ENCODE results near the gene VWA1.
"Not testable (repeated sequence)": the region's sequence is repeated elsewhere in the genome, so short reads cannot be mapped to it uniquely, and the experiment has no call there.

Gene VWA1

DNA sequence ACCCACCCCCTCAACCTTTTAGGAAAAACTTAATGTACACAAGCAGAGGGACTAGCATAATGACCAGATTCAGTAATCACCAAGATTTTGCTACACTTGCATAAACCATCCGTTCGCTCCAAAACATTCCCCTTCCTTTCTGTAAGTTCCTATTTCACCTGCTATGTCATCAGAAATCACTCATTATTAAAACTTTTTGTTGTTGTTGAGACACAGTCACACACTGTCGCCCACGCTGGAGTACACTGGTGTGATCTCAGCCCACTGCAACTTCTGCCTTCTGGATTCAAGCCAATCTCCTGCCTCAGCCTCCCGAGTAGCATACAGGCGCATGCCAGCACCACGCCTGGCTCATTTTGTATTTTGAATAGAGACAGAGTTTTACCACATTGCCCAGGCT, 31.8 kb upstream of the VWA1 start:
- no peak for DNase-seq

DNA sequence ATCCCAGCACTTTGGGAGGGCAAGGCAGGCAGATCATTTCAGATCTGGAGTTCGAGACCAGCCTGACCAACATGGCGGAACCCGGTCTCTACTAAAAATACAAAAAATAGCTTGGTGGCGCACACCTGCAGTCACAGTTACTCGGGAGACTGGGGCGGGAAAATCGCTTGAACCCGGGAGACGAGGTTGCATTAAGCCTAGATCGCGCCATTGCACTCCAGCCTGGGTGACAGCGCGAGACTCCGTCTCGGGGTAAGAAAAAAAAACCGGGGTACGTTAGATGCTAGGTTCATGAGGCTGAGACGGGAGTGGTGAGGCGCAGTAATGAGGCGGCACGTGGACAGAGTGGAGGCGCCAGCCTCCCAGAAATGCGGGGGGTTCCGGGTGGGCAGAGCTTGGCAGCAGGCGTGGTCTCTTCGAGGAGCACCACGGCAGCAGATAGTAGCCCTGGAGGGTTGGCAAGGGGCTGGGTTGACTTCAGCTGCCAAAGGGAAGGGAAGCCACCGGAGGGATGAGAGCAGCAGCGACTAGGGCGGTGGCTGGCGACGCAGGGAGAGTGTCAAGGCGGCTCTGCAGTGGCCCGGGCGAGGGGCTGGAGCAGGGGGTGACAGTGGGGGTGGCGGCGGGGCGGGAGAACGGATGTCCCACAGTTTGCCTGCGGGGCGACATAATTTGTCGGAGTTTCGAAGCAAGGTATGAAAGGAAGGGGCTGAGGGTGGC, 29.2 kb upstream of the VWA1 start:
- DNase-seq = no peak

DNA sequence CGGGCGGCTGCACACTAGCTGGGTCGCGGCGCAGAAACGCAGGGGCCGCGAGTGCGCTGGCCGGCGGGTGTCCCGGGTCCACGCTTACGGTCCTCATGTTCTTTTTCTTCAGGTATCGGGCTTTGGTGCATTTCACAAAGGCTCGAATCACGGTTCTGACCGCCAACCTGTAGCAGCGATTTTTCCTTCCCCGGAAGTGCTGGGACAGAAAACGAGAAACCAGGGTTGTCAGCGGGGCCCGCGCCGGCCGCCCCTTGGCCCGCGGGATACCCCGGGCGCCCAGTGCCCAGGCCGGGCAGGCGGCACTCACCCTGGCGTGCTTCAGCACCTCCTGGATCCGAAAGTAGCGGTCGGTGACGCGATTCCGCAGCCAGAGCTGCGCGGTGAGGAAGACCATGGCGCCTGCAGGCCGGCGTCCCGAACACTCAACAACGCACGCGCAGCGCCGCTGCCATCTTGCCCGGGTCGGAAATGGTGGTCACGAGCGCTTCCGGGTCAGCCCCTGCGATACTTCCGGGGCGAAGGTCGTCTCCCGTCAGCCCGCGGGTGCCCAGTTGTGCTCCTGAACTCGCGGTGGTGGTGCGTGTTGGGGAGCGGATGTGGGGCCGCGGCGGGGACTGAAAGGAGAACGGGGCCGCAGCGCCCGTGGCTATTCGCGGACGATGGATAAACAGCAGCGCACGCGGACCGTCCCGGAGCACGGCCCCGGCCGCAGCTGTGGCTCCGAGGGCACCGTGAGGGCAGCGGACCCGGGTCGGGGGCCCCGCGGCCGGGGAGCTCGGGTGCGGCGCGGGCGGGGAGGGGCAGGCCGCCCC, 28.5 kb upstream of the VWA1 start, which contains the start of gene MRPL20:
MRPL20 (minus strand) TSS at position 473 of the 815 bp plus-strand sequence; CDS start at position 397, 76 bp downstream.
- peak; percentile 94 for DNase-seq

DNA sequence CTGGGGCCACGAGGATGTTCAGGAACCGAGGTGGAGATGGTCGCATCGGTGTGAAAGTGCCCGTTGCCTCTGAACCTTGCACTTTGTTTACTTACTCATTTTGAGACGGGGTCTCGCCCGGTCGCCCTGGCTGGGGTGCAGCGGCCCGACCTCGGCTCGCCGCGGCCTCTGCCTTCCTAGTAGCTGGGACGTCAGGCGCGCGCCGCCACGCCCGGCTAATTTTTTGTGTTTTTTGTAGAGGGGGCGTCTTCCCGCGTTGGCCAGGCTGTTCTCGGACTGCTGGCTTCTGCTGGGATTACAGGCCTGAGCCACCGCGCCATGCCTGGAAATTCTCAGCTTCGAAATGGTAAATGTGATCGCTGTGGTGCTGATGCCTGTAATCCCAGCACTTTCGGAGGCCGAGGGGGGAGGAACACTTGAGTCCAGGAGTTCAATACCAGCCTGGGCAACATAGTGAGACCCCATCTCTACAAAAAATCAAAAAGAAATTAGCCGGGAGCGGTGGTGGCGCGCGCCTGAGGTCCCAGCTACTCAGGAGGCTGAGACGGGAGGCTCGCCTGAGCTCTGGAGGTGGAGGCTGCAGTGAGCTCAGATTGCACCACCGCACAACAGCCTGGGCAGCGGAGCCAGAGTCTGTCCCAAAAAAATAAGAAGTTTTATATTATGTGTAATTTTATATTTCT, 27.7 kb upstream of the VWA1 start:
- DNase-seq = no peak

DNA sequence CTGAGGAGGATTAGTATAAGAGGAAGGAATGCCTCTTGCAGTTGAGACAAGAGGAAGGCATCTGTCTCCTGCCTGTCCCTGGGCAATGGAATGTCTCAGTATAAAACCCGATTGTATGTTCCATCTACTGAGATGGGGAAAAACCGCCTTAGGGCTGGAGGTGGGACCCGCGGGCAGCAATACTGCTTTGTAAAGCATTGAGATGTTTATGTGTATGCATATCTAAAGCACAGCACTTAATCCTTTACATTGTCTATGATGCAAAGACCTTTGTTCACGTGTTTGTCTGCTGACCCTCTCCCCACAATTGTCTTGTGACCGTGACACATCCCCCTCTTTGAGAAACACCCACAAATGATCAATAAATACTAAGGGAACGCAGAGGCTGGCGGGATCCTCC, 25.3 kb upstream of the VWA1 start:
- DNase-seq = not testable (repeated sequence)

DNA sequence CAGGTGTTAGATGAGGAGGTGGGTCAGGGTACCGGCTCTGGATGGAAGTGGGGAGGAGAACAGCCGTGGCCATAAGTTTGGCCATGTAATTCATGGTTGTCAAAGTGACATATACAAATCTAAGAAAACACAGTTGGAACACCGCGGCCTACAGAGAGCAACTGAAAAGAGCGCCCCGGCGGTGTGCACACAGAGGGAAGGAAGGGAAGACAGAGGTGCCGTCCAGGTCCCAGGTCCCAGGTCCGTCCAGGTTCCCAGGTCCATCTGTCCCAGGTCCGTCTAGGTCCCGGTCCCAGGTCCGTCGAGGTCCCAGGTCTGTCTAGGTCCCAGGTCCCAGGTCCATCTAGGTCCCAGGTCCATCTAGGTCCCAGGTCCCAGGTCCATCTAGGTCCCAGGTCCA, 23.9 kb upstream of the VWA1 start:
- no peak for DNase-seq

DNA sequence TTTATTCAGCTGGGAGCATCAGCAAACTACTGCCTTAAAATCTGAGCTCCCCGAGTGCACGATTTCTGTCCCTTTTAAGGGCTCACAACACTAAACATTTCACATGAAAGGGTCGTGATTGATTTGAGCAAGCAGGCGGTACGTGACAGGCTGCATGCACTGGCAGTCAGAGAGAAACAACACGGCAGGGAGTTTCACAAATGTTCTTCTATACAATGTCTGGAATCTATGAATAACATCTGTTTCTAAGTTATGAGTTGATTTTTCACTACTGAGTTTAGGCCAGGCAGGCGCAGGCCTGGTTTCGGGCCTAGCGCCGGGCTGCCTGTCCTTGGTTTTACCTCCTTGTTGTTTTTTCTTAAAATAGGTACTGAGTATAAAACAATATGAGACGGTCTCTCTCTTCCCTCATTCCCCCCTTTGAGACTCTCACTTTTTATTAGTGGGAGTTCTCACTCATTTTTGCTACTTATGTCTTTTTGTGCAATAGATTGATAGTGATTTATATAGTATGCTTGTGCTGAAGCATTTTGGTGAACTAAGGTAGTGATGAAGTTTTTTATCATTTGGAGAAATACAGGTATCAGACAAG, 23.1 kb upstream of the VWA1 start:
- not testable (repeated sequence) for DNase-seq

DNA sequence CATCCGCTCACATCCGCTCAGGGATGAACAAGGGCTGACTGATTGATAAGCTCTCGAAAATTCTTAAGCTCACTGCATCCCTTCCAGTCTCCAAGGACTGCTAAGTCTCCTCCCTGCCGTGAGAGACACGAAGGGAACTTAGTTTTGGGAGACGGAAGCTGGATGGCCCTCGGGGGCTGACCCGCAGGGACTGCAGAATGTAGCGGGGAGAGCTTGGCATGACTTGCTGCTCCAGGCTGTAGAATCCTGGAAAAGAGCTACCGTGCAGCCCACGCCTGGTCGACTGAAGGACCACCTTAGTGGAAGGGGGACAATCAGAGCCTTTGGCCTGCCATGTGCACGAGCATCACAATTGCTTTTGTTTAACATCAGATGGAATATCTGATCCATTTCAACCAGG, 19.7 kb upstream of the VWA1 start:
- no peak for DNase-seq

DNA sequence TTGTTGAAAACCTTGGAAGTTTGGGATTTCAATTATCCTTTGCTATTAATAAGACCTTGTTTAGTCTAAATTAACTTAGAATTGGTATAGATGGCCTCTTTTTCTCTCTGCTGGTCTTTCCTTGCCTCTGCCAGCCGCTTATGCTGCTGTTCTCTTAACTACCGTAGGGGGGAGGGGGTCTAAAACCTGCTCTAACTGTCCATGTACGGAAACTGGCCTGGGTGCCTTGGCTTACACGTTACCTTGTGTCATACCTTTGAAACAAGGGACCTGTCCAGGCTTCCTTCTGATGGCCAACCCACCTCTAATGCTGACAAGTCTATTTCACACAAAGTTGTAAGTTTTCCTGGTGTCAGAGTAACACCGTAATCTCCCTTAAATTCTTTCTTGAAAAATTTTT, 18.1 kb upstream of the VWA1 start:
- DNase-seq = not testable (repeated sequence)

DNA sequence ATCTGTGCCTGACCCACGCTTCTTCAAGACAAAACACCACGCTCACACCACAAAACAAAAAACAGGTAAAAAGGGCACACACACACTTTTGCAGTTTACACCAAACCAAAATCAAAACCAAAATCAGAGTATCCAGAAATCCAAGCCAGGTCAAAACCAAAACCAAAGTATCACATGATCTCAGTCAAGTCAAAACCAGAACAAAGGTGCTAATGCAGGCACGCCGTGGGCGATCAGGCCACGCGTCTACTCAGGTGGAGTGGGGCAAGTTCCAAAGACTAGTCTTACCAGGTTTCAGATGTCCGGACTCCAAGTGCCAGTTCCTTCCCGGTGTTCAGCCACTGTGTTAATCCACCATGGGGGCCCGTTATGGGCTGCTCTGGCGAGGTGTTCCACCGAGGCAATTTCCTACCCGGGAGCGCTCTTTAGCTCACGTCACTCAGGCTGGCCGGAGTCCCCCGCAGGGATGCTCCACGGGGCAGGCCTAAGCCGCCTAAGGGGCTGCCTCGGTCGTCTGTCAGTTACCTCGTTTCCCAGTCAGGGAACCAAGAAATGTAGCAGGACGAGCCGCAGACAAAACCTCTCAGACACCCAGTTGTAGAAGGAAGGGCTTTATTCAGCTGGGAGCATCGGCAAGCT, 17.5 kb upstream of the VWA1 start:
- DNase-seq = not testable (repeated sequence)

DNA sequence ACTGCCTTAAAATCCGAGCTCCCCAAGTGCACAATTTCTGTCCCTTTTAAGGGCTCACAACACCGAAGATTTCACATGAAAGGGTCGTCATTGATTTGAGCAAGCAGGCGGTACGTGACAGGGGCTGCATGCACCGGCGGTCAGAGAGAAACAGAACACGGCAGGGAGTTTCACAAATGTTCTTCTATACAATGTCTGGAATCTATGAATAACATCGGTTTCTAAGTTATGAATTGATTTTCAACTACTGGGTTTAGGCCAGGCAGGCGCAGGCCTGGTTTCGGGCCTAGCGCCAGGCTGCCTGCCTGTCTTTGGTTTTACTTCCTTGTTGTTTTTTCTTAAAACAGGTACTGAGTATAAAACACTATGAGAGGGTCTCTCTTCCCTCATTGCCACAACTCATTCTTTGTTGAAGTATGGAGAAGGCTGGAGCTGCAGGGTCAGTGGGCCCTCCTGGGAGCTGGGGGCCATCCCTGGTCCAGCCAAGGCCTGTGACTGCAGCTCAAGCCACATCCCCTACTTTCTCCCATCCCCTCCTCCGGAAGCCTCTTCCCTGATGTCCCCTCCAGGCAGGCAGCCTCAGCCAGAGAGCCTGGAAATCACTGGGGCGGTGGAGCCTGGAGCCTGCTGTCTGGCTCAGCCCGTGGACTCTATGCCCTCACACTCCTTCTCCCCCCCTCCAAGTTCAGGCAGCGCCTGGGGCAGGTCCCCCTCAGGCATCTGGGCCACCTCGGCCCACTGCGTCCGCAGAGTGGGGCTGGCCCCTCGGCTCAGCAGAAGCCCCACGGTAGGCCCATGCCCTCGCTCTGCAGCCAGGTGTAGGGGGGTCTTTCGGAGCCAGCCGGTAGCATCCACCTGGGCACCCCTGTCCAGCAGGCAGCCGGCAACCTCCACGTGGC, 16.8 kb upstream of the VWA1 start:
- DNase-seq = no peak

DNA sequence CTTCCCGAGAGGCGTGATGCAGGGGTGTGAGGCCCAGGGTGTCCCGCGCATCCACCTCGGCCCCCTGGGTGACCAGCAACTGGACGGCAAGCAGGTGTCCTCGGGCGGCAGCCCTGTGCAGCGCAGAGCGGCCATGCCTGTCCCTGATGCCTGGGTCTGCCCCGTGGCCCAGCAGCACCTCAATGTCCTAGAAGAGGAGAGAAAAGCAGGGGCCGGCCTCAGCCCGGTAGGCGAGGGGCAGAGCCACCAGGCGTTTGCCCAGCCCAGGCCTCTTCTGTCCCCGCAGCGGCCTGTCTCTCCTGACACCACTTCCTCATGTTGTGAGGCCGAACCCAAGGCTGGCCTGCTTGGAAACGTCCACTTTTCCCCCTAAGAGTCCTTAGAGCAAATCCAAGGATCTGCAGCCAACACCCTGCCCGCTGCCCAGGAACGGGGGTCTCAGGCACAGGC, 16.1 kb upstream of the VWA1 start:
- DNase-seq = no peak

DNA sequence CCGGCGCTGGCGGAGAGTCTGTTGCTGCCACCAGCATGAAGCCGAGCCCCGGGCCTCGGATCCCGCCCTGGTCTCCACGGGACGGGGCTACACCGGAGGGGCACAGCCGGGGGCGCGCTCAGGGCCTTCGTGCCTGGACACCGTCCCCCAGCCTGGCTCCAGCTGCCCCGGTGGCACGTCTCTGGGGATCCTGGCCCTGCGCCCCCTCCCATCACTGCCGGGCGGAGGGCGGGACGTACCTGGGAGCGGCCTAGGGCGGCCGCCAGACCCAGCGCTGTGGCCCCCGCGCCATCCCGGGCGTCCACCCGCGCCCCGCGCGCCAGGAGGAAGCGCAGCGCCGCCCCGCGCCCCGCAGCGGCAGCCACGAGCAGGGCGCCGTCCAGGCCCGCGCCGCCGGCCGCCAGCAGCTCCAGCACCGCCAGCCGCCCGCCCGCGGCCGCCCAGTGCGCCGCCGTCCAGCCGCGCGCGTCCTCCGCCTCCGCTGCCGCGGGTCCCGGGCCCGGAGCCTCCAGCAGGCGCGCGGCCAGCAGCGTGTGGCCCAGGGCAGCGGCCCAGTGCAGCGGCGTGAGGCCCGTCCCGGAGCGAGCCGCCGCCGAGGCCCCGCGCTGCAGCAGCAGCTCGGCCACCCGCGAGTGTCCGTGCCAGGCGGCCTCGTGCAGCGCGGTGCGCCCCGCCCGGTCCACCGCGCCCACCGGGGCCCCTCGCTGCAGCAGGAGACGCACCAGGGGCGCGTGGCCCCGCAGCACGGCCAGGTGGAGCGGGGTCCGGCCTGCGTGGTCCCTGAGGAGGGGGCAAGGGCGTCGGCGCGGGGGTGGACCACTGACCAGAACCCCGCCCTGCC, 15.5 kb upstream of the VWA1 start:
- DNase-seq = no peak

DNA sequence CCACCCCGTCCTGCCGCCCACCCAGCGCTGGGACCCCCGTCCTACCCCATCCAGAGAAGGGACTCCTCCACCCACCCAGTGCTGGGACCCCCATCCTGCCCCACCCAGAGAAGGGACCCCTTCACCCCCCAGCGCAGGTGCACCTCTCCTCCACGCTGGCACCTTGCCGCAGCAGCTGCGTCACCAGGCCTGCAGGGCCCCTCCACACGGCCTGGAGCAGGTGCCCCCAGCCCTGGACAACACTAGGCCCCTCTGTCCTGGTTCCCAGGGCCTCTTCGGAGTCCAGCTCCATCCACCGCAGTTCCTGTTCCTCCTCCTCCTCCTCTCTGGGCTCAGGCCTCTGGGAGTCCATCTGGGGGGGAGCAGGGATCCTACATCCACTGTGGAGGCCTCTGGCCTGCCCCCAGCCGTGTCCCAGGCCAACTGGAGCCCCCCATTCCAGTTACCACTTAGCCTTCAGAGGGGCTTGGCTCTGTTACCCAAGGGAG, 14.8 kb upstream of the VWA1 start:
- no peak for DNase-seq

DNA sequence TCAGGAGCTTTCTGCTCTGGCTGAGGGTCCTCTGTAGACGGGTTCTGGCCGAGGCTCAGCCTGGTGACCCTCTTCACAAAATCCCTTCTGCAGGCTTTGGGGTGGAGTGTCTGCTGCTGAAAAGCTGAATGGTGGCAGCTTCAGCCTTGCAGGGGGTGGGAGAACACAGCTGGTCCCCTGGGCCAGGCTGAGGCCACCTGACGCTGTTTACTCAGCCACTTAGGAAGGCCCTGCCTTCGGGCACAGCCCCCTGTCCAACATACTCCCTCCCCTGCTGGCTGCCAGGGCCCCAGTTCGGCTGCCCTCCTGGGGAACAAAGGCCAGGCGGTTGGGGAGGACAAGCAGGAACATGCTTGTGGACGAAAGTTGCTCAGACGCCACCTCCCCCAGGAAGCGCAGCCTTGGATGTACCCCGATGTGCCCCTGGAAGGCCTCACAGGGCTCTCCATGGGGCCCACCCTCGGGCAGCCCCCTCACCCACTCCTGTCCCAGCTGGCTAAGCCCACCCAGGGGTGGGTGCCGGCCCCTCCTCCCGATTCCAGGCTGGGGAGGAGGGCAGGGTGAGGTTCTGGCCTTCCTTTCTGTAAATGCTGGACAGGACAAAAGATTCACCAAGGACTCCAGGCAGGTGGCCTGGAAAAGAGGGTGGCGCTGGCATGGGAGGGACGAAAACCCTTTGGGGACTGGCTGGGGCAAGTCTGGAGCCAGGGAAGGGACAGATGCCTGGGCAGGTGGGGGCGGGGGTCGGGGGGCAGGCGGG, 14.2 kb upstream of the VWA1 start, which contains the start of gene ANKRD65:
ANKRD65 (minus strand) TSS at position 130 of the 760 bp plus-strand sequence. CDS start 271 bp downstream, outside the sequence.
- peak; percentile 60 for DNase-seq

DNA sequence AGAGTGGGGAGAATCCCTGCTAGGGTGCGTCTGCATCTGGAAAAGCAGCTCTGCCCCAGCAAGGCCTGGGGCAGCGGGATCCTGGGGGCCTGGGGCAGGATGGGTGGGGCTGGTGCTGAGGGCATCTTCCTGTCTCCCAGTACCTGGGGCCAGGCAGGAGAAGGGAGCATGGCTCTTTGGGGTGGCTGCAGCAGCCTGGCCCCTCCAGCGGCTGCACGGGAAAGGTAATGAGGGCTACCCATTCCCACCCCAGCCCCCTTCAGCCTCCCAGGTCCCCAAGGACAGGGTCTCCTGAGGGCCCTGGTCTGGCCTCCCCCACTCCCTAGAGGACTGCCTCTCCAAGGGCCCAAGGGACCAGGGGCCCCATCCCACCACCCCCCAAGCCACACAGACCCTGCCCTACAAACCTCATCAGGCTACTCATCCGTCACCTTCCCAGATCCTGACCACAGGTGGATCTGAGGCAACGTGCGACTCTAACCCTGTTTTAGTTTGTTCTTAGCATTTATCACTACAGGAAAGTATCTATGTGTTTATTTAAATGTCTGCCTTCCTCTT, 13.5 kb upstream of the VWA1 start:
- DNase-seq = no peak

DNA sequence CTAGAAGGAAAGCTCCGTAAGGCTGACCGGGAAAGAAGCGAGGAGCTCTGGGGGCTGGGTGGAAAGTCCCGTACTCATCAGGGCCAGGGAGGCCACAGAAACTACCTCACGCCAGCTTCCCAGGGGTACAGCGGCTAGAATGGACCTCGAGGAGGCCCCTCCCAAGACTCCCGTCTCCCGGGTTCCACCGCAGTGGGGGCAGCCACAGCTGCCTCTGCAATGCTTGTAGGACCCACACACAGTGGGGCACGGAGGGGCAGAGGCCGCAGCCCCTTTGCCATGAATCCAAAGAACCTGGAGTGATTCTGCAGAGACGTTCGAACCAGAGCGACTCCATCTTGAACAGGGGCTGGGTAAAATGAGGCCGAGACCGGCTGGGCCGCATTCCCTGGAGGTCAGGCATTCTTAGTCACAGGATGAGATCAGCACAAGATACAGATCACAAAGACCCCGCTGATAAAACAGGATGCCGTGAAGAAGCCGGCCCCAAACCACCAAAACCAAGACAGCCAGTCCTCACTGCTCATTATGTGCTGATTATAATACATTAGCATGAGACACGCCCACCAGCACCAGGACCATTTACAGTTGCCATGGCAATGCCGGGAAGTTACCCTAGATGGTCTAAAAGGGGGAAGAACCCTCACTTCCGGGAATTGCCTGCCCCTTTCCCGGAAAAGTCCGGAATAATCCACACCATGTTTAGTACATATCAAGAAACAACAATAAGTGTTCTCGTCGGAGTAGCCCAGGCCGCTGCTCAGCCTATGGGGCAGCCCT, 12.8 kb upstream of the VWA1 start:
- no peak for DNase-seq

DNA sequence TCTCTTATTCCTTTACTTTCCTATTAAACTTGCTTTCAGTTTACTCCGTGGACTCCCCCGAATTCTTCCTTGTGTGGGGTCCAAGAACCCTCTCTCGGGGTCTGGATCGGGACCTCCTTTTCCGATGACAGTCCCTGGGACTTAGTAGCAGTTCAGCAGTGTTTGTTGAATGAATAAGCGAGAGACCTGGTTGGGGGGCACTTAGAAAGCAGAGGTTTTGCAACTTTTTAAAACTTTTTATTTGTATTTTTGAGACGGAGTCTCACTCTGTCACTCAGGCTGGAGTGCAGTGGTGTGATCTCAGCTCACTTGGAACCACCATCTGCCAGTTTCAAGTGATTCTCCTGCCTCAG, 12.3 kb upstream of the VWA1 start:
- DNase-seq = no peak
